Measurements from ENCODE around the gene WWOX.
"Not testable (repeated sequence)": the region's sequence is repeated elsewhere in the genome, so short reads cannot be mapped to it uniquely, and the experiment has no call there.

The WWOX gene

DNA sequence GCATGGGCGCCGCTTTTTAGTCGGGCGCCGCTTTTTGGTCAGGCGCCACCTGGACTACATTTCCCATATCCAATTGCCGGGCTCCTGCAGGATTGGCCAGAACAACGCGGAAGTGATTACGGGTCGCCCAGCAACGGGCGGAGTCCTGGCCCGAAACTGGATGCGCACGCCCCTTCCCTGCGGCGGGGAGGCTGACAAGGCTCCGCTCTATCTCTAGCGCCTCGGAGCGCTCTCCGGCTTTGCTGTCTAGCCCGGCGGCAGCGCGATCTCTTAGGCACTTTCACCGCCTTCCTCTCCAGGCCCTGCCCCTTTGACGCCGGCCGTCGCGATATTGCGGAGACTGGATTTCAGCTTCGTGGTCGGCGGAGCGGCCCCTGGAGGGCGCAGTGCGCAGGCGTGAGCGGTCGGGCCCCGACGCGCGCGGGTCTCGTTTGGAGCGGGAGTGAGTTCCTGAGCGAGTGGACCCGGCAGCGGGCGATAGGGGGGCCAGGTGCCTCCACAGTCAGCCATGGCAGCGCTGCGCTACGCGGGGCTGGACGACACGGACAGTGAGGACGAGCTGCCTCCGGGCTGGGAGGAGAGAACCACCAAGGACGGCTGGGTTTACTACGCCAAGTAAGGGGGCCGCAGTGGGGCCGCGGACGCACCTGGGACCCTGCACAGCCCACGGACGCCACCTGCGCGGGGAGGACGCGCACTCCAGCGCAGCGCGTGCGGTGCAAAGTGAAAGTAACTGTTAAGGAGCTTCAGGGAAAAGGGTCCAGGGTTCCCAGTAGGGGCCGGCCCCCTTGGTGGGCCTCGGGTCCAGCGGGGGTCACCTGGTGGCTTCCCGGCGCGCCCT lies at the start of gene WWOX:
WWOX (plus strand) TSS at position 384 of the 841 bp plus-strand sequence.
- Mint-ChIP-seq H3K9me3 (ENCODE audit: low read depth) (no peaks in the 10 kb centered on the region), H3K27me3 (peaks cover 1% of the 10 kb centered on the region), H3K4me3 (peak within 1 kb of the TSS; percentile 89), H3K27ac (peak within 1 kb of the TSS; percentile 95), H3K4me1 (ENCODE audit: low read depth) (peaks cover 23% of the 10 kb centered on the region), H3K36me3 (no peaks in the 10 kb centered on the region)

DNA sequence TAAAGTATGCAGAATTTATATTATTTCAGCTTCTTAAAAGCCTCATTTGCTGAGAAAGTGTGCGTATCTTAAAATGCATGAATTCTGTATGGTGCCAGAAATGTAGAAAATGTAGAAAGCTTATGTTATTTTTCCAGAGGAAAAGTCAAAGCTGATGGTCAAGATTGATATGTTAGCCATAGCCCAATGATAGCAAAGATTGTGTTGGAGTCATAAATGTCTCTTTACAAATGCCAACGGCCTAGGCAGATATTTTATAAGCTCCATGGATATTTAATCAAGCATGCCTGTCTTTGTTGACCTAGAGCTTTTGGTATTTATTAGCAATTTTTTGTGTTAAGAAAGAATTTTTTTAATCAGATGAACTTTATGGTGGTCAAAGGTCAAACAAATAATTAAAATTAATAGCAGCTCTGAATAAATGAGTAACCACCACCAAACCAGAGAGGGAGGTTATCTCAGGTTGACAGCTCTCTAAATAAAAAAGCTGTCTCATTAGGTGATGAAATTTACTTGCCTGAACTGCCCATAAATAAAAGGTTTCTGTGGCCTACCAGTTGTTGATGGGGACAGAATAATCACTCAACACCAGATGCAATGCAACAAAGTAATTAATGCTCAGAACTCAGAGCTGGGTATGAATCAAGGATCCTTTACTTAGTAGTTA lies 48.6 kb upstream of the WWOX start:
- peaks cover 8% of the 10 kb centered on the region for H3K27me3 Mint-ChIP-seq
- no peaks in the 10 kb centered on the region for H3K9me3 Mint-ChIP-seq (ENCODE audit: low read depth)
- H3K27ac Mint-ChIP-seq: no peak overlapping the region
- no peaks in the 10 kb centered on the region for H3K36me3 Mint-ChIP-seq
- H3K4me3 Mint-ChIP-seq: no peak overlapping the region
- H3K4me1 Mint-ChIP-seq (ENCODE audit: low read depth): no peaks in the 10 kb centered on the region

DNA sequence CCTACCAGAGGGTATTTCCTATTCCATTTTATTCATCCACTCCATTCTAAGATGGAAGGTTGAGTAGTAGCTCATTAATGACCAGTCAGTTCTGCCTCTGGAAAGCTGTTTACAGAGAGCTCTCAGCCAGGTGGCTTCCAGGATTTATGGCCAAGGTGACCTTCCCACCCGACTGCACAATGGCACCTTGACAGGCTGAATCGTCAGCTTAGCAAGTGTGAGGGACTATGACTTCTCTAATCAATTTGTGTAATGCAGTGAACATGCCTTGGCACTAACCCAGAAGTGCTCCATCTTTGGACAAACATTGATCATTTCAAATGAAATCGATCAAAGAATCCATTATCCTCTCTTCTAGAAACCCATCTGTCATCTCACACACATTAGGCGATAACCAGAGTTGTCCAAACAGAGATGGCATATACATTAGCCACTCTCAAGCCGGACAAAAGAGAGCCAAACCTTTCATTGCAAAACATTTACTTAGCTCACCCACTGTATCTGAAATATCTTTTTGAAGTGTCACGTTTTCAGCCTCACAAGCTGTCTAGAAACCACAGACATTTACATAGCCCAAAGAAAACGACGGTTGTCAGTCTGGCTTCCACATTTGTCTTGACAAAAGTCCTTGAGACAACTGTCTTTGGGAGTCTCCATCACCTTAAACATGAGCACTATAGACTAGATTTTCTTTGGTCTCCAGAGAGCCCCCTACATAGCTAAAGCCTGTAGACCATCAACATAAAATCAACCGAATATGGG lies 41.5 kb upstream of the WWOX start:
- H3K36me3 Mint-ChIP-seq: no peaks in the 10 kb centered on the region
- H3K27me3 Mint-ChIP-seq: peaks cover 5% of the 10 kb centered on the region
- no peaks in the 10 kb centered on the region for H3K4me1 Mint-ChIP-seq (ENCODE audit: low read depth)

DNA sequence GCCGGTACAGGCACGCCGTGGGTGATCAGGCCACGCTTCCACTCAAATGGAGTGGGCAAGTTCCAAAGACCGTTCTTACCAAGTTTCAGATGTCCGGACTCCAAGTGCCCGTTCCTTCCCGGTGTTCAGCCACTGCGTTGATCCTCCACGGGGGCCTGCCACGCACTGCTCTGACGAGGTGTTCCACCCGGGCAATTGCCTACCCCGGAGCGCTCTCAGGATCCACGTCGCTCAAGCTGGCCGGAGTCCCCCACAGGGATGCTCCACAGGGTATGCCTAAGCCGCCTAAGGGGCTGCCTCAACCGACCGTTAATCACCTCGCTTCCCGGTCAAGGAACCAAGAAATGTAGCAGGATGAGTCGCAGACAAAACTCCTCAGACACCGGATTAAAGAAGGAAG lies 39.6 kb upstream of the WWOX start:
- not testable (repeated sequence) for H3K4me3 Mint-ChIP-seq; H3K9me3 Mint-ChIP-seq (ENCODE audit: low read depth); H3K27me3 Mint-ChIP-seq; H3K4me1 Mint-ChIP-seq (ENCODE audit: low read depth); H3K36me3 Mint-ChIP-seq; H3K27ac Mint-ChIP-seq

More for the DNA sequence above, 41.5 kb upstream of the WWOX start:
- no peak overlapping the region for H3K4me3 Mint-ChIP-seq
- H3K9me3 Mint-ChIP-seq (ENCODE audit: low read depth): no peaks in the 10 kb centered on the region
- H3K27ac Mint-ChIP-seq: no peak overlapping the region

DNA sequence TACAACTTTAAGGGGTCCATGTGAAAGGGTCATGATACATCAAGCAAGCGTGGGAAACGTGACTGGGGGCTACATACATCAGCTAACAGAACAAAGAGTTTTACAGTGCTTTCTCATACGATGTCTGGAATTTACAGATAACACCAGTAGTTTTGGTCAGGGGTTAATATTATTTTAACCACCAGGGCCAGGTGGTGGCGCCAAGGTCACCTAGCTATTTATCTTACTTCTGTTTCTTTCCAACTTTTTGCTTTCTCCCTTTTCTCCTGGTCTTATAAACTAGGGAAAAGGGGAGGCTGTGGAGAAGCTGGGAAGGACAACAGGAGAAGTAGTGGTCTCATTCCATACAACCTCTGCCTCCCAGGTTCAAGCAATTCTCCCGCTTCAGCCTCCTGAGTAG lies 39.2 kb upstream of the WWOX start:
- Mint-ChIP-seq H3K4me1 (ENCODE audit: low read depth) (no peaks in the 10 kb centered on the region), H3K27ac (no peak overlapping the region), H3K9me3 (ENCODE audit: low read depth) (no peaks in the 10 kb centered on the region), H3K4me3 (no peak overlapping the region), H3K27me3 (peaks cover 5% of the 10 kb centered on the region), H3K36me3 (no peaks in the 10 kb centered on the region)

DNA sequence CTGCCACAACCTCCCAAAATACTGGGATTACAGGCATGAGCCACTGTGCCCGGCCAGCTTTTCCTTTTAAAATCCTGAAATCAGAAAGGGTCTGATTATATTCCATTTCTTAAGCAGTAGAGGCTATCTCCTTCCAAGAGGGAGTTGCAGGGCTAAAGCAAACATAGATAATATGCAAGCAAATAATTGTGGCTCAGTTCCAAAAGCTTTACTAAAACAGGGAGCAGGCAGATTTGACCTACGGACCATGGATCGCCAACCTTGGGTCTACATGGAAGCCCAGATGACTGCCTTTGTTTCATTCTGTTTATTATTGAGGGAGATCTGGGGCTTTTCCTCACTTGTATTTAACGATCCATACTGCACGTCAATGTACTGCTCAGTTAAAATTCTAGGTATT lies 38.6 kb upstream of the WWOX start:
- Mint-ChIP-seq H3K27ac (no peak overlapping the region), H3K9me3 (ENCODE audit: low read depth) (no peaks in the 10 kb centered on the region), H3K4me1 (ENCODE audit: low read depth) (no peaks in the 10 kb centered on the region), H3K36me3 (no peaks in the 10 kb centered on the region), H3K27me3 (peaks cover 5% of the 10 kb centered on the region), H3K4me3 (no peak overlapping the region)

DNA sequence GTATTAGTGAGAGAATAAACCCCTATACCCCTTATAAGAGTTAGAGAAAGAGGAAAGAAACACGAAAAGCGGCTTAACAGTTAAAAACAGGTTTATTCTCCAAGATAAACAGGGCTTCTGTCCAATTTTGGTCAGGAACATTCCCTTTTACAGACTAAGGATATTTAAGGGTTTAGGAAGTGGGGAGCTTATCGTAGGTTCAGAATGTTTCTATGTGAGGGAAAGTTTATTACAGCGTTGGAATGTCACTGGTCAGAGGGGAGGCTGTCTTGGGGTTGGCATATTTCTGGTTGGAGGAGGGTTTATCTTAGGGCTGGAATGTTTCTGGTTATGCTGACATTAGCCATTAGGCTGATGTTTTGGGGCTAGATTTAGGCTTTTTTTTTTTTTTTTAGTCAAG lies 34.1 kb upstream of the WWOX start:
- H3K4me3 Mint-ChIP-seq: no peak overlapping the region
- no peaks in the 10 kb centered on the region for H3K4me1 Mint-ChIP-seq (ENCODE audit: low read depth)
- H3K36me3 Mint-ChIP-seq: no peaks in the 10 kb centered on the region
- H3K27ac Mint-ChIP-seq: no peak overlapping the region
- no peaks in the 10 kb centered on the region for H3K9me3 Mint-ChIP-seq (ENCODE audit: low read depth)
- H3K27me3 Mint-ChIP-seq: peaks cover 11% of the 10 kb centered on the region

DNA sequence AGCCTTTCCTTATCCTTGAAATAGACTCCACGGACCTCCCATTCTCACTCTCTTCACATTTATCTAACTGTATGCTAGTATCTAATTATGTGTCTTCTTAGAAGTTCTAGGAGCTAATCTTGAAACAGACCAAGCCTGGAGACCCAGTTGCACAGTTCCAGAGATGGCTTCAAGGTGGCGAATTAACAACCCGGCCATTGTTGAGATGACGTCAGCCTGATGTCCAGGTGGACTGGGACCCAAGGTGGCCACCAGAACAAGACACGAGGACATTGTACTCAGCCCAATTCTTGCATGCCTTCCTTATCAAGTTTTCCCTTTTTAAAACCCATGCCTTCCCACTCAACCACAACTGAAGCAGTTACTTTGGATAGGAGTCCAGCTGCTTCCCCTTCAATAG lies 29.5 kb upstream of the WWOX start:
- Mint-ChIP-seq H3K36me3 (peaks cover 3% of the 10 kb centered on the region), H3K4me3 (no peak overlapping the region), H3K27ac (no peak overlapping the region), H3K27me3 (peaks cover 19% of the 10 kb centered on the region), H3K4me1 (ENCODE audit: low read depth) (no peaks in the 10 kb centered on the region), H3K9me3 (ENCODE audit: low read depth) (no peaks in the 10 kb centered on the region)

DNA sequence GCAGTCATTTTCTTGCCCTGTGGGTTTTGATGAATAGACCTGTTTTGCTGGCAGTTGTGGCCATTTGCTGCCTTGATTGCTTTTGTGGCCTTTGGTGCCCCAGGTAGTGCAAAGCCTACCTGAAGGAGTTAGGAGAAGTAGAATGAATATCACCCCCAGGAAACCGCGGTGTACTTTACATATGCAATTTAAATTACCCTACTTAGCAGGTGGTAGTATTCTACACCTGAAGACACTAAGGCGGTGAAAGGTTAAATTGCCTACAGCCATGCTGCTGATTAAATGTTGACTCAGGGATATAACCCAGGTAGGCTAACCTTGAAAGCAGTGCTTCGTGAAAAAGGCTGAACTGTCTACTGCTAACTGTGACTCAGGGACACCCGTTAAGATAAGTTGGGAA lies 27.2 kb upstream of the WWOX start:
- H3K4me1 Mint-ChIP-seq (ENCODE audit: low read depth): no peaks in the 10 kb centered on the region
- H3K27ac Mint-ChIP-seq: no peak overlapping the region
- H3K4me3 Mint-ChIP-seq: no peak overlapping the region
- H3K27me3 Mint-ChIP-seq: peaks cover 17% of the 10 kb centered on the region
- peaks cover 3% of the 10 kb centered on the region for H3K36me3 Mint-ChIP-seq
- H3K9me3 Mint-ChIP-seq (ENCODE audit: low read depth): no peaks in the 10 kb centered on the region

DNA sequence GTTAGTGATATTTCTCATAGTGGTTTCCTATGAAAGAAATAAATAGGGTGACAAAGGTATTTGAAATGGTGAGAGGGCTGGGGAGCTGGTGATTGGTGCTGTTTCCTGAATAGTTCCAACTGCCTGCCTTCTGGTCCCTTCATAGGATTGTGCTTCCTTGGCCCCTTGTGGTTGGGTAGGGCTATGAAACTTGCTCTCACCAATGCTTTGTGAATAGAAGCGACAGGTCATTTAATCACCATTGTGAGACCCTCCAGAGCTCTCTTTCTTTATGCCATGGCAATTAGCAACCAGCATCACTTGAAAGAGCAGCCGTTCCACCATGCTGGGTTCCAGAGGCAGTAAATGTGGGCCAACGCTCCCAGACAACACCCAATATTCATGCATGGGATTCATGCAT lies 23.7 kb upstream of the WWOX start:
- Mint-ChIP-seq H3K4me3 (no peak overlapping the region), H3K9me3 (ENCODE audit: low read depth) (no peaks in the 10 kb centered on the region), H3K4me1 (ENCODE audit: low read depth) (no peaks in the 10 kb centered on the region), H3K27me3 (peaks cover 14% of the 10 kb centered on the region), H3K27ac (no peak overlapping the region), H3K36me3 (peaks cover 3% of the 10 kb centered on the region)

DNA sequence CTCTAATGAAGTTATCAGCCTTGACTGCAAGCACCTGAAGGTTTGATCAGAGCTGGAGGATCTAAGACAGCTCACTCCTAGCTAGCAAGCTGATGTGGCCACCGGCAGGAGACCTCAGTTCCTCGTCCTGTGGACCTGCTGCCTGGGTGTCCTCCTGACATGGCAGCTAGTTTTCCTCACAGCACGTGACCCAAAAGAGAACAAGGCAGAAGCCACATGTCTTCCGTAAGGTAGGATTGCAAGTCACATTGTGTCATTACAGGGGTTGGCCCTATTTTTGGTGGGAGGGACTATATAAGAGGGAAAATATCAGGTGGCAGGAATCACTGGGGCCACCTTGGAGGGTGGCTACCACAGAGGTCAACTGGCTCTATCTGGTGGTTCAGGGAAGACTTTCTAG lies 18.1 kb upstream of the WWOX start:
- H3K27ac Mint-ChIP-seq: no peak overlapping the region
- H3K4me1 Mint-ChIP-seq (ENCODE audit: low read depth): no peaks in the 10 kb centered on the region
- no peak overlapping the region for H3K4me3 Mint-ChIP-seq
- H3K9me3 Mint-ChIP-seq (ENCODE audit: low read depth): no peaks in the 10 kb centered on the region
- H3K36me3 Mint-ChIP-seq: no peaks in the 10 kb centered on the region
- H3K27me3 Mint-ChIP-seq: peaks cover 10% of the 10 kb centered on the region

DNA sequence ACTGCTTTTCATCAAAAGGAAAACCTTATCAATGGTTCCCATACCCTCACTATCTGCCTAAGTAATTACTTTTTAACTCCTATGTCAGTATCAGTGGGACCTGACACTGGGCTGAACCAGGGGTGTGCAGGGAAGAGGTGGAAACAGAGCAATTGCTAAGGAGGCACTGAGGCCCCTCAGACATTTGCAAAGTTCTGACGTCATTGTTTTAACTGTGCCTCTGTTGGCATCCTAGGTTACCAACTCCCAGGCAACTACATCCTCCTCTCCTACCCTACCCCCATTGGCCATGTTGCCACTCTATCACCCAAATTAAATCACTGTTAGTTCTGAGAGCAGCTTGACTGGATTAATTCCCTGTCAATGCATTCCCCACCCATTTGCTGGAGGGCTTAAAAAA lies 8.0 kb upstream of the WWOX start:
- no peak overlapping the region for H3K27ac Mint-ChIP-seq
- H3K9me3 Mint-ChIP-seq (ENCODE audit: low read depth): no peaks in the 10 kb centered on the region
- no peaks in the 10 kb centered on the region for H3K36me3 Mint-ChIP-seq
- H3K27me3 Mint-ChIP-seq: peaks cover 1% of the 10 kb centered on the region
- no peak overlapping the region for H3K4me3 Mint-ChIP-seq
- no peaks in the 10 kb centered on the region for H3K4me1 Mint-ChIP-seq (ENCODE audit: low read depth)

DNA sequence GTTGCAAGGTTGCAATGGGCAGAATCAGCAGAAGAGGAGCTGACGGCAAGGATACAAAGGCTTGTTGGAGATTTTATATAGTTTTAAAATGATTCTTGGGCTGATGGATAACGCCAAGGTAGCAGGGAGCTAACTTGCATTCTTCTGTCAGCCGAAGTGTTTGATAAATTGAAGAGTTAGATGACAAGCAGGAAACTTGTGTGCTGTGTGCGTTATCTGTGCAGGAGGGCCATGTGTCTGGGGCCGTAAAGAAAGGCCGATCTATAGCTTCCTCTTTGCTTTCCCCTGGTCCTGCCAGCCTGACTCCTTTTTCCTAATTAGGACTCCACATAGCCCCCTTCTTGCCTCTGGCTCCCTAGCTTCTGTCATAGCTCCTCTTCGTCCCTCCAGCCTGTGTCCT lies 6.7 kb upstream of the WWOX start:
- H3K36me3 Mint-ChIP-seq: no peaks in the 10 kb centered on the region
- H3K4me1 Mint-ChIP-seq (ENCODE audit: low read depth): no peaks in the 10 kb centered on the region
- no peak overlapping the region for H3K27ac Mint-ChIP-seq
- no peak overlapping the region for H3K4me3 Mint-ChIP-seq
- H3K27me3 Mint-ChIP-seq: peaks cover 1% of the 10 kb centered on the region
- H3K9me3 Mint-ChIP-seq (ENCODE audit: low read depth): no peaks in the 10 kb centered on the region

DNA sequence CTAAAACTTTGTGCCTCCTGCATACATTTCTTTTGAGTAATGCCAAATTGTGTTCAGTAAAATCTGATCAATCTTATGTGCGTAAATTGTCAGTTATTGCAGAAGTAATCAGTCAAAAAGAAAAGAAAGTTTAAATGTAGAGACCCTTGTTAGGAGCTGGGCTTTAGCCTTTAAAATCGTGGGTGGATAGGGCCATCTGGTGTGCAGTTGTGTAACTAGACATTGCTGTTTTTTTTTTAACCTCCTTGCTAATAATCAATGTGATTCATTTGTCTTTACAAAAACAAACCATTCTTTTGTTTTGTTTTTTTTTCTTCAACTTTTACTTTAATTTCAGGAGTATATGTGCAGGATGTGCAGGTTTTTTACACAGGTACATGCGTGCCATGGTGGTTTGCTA lies 5.3 kb upstream of the WWOX start:
- Mint-ChIP-seq H3K36me3 (no peaks in the 10 kb centered on the region), H3K27me3 (peaks cover 1% of the 10 kb centered on the region), H3K4me1 (ENCODE audit: low read depth) (peaks cover 6% of the 10 kb centered on the region), H3K4me3 (no peak overlapping the region), H3K27ac (no peak overlapping the region), H3K9me3 (ENCODE audit: low read depth) (no peaks in the 10 kb centered on the region)

DNA sequence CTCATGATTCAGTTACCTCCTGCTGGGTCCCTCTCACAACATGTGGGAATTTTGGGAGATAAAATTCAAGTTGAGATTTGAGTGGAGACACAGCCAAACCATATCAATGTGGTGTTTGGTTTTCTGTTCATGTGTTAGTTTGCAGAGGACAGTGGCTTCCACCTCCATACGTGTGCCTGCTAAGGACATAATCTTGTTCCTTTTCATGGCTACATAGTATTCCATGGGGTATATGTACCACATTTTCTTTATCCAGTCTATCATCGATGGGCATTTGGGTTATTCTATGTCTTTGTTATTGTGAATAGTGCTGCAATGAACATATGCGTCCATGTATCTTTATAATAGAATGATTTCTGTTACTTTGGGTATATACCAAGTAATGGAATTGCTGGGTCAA lies 4.5 kb upstream of the WWOX start:
- H3K9me3 Mint-ChIP-seq (ENCODE audit: low read depth): no peaks in the 10 kb centered on the region
- no peak overlapping the region for H3K4me3 Mint-ChIP-seq
- peaks cover 1% of the 10 kb centered on the region for H3K27me3 Mint-ChIP-seq
- no peaks in the 10 kb centered on the region for H3K36me3 Mint-ChIP-seq
- no peak overlapping the region for H3K27ac Mint-ChIP-seq
- peaks cover 9% of the 10 kb centered on the region for H3K4me1 Mint-ChIP-seq (ENCODE audit: low read depth)

All from activated naive CD8-positive, alpha-beta T cell (primary cell).